T1000 (cell line): ENCODE data around the gene GPR162.
A peak's percentile ranks its signal among the peaks of the same experiment; 100 is the strongest.

Experiments
- DNase-seq: peaks from one replicate; lab custom pipeline; 2025; ENCODE audit warnings: mixed read lengths; lab: John Stamatoyannopoulos, UW

The GPR162 gene

GRCh38 chr12:6822426-6823135 lies 960 bp downstream of the GPR162 start:
- DNase-seq: no peak

GRCh38 chr12:6823182-6824084 lies 1.8 kb downstream of the GPR162 start:
- DNase-seq: no peak

GRCh38 chr12:6824085-6824775 lies 2.6 kb downstream of the GPR162 start:
- no peak for DNase-seq

GRCh38 chr12:6824901-6825381 lies 3.3 kb downstream of the GPR162 start:
- DNase-seq: no peak

GRCh38 chr12:6825398-6826124 lies 3.9 kb downstream of the GPR162 start:
- peak; percentile 56 for DNase-seq

GRCh38 chr12:6826125-6826733 lies 4.6 kb downstream of the GPR162 start:
- DNase-seq: no peak

- DNase-seq: no peak
These were observed 5.3 kb downstream of the GPR162 start for GRCh38 chr12:6826734-6827436.

GRCh38 chr12:6827437-6827911 lies 5.9 kb downstream of the GPR162 start:
- DNase-seq: peak; percentile 53

GRCh38 chr12:6827982-6828780 lies 6.6 kb downstream of the GPR162 start, which contains the start of gene P3H3:
TSS of gene P3H3 (plus strand) at chr12:6828407. CDS start at chr12:6828441, 34 bp downstream.
- peak; percentile 19 for DNase-seq

- DNase-seq: no peak
These were observed 7.3 kb downstream of the GPR162 start for GRCh38 chr12:6828781-6829535.

GRCh38 chr12:6829536-6830220 lies 8.1 kb downstream of the GPR162 start:
- no peak for DNase-seq

GRCh38 chr12:6830286-6830890 lies 8.8 kb downstream of the GPR162 start:
- DNase-seq: no peak

- DNase-seq: no peak
These were observed 9.4 kb downstream of the GPR162 start for GRCh38 chr12:6830999-6831398.

- DNase-seq: no peak
These were observed 9.9 kb downstream of the GPR162 start for GRCh38 chr12:6831450-6831995.

- DNase-seq: no peak
These were observed 10.5 kb downstream of the GPR162 start for GRCh38 chr12:6832125-6832524.

- no peak for DNase-seq
These were observed 11.7 kb downstream of the GPR162 start for GRCh38 chr12:6833189-6833890.

- DNase-seq: no peak
These were observed 12.6 kb downstream of the GPR162 start for GRCh38 chr12:6834254-6834653.
